ENCODE measurements around the gene PBLD.
A peak's percentile ranks its signal among the peaks of the same experiment; 100 is the strongest.
"Not testable (repeated sequence)": the region's sequence is repeated elsewhere in the genome, so short reads cannot be mapped to it uniquely, and the experiment has no call there.

Gene PBLD

DNA sequence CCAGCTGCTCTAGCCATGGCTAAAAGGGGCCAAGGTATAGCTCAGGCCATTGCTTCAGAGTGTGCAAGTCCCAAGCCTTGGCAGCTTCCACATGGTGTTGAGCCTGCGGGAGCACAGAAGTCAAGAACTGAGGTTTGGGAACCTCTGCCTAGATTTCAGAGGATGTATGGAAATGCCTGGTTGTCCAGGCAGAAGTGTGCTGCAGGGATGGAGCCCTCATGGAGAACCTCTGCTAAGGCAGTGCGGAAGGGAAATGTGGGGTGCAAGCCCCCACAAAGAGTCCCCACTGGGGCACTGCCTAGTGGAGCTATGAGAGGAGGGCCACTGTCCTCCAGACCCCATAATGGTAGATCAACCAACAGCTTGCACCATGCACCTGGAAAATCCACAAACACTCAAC, 54.9 kb downstream of the PBLD start:
- not testable (repeated sequence) for DNase-seq

DNA sequence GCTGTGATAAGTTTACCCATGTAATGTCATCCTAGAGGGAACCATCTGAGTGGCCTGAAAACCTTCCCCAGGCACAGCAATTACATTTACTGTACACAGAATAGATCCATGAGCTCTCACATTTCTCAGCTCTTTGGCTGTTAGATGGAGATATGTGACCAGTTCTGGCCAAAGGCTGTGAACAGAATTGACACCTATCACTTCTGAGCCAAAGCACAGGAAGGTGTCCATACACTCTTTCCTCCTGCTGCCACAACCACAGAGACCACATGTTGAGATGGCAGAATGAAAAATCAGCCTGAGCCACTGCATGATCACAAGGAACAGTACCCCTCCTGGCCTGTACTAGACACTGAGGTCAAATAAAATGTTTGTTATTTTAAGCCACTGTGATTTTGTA, 56.5 kb downstream of the PBLD start:
- DNase-seq, result no peak

DNA sequence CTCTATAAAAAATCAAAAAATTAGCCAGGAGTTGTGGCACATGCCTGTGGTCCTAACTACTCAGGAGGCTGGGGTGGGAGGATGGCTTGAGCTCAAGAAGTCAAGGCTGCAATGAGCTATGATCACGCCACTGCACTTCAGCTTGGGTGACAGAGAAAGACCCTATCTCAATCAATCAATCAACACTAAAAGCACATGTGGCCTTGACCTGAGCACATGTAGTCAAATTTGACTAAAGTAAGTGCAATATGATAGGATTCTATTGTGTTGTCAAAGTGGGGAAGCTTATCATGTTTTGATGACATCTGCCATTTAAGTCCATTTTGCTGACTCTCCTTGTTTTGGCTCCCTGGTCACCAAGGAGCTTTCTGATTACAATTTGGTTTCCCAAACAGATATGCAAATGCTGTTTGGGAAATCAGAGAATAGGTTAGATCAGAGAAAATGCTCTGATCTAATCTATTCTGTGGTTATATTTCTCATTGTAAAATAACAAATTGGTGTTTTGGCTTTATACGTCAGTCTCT, 57.1 kb downstream of the PBLD start:
- no peak for DNase-seq

- DNase-seq, result no peak
These were observed 59.9 kb downstream of the PBLD start for GRCh38 chr10:68272833-68273232.

GRCh38 chr10:68271196-68271882, 61.4 kb downstream of the PBLD start:
- DNase-seq, result no peak

- DNase-seq, result no peak
These were observed 63.0 kb downstream of the PBLD start for GRCh38 chr10:68269562-68270290.

DNA sequence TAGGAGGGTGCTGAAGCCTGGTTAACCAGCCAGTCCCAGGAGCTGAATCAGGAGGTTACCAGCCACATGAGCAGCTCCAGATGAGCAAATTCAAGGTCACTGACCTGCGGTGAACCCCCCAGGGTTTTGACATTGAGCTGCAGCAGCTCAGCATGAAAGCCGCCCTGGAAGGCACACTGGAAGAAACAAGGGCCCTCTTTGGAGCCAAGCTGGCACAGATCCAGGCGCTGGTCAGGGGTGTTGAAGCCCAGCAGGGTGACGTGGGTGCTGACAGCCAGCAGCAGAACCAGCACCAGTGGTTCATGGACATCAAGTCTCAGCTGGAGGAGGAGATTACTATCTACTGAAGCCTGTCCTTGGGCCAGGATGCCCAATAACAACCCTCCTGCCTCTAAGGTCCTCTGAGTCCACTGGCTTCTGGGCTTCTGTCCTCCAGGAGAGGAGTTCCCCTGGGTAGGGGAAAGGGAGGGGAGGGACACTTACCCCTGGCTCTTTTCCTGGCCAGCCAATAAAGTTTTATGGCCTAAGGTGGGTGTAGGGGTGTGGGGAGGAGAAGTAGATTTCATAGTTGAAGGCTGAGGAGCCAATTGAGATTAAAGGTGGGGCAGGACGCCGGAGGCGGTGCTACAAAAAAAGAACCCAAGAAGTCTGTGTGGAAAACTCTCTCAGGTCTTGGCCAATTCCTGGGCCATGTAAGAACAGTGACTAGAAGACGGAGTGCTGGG, 71.4 kb downstream of the PBLD start:
- DNase-seq, result no peak

- no peak for DNase-seq
These were observed 79.4 kb downstream of the PBLD start for GRCh38 chr10:68253346-68253745.

DNA sequence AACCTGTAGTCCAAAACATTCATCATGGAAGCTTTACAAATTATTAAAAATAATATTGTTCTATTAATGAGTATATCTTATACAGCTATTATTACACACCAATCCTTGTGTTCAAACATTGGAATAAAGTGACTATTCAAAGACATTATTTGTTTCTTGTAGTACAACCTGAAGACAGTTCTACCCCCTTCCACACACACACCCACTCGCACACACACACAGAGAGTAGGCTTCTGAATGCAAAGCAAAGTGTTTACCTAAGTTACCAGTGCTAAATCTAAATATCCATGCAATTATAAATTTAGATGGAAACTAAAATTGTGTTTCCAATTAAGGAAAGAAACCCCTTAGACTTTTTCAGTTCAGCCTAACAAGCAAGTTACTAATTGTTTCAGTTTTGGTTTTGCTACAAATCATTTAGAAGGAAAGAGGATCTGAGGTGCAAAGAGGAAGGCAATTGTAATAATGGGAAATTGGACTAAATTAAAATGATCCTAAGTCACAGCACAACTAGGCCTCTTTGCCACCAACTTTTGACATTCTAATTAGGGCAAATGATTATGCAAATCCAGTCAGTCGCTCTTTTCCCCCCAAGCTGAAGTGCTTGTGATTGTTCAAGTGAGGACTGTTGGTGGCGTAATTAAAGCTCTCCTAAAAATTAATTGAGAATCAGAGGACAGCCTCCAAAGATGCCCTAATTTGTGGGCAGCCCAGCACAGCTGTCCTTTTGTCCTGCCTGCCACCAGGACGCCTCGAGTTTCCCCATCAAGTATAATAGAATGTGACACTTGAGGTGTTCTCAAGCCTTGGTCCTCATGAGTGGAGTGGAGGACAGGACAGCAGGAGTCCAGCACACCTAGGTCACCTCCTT, 80.9 kb downstream of the PBLD start:
- peak in 1 of 2 experiments; percentile 8 for DNase-seq

GRCh38 chr10:68251151-68251550, 81.6 kb downstream of the PBLD start:
- peak in 1 of 2 experiments; percentile 36 for DNase-seq

- DNase-seq, result no peak
These were observed 83.4 kb downstream of the PBLD start for GRCh38 chr10:68249297-68249696.

GRCh38 chr10:68247931-68248330, 84.8 kb downstream of the PBLD start:
- DNase-seq, result peak in 1 of 2 experiments; percentile 26

- not testable (repeated sequence) for DNase-seq
These were observed 86.3 kb downstream of the PBLD start for GRCh38 chr10:68246397-68246796.

DNA sequence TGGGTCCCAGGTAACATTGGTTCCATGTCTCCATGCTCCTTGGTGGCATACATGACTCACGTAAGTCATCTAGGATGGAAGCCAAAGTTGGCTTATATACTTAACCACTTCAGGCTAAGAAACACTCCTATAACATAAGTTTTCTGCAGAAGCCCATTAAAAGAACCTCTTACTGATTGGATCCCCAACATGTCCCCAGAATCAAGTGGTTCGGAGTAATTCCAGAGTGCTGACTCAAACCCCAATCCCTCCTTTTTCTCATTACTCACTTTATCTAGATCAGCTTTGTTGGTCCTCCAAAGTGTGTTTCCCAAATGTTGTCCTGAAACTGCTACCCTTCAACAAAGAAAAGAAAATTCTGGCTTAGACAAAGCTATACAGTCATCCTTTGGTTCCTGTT, 90.7 kb downstream of the PBLD start:
- DNase-seq, result no peak

GRCh38 chr10:68239596-68240150, 93.1 kb downstream of the PBLD start:
- no peak for DNase-seq

- DNase-seq, result no peak
These were observed 93.7 kb downstream of the PBLD start for GRCh38 chr10:68239069-68239468.

DNA sequence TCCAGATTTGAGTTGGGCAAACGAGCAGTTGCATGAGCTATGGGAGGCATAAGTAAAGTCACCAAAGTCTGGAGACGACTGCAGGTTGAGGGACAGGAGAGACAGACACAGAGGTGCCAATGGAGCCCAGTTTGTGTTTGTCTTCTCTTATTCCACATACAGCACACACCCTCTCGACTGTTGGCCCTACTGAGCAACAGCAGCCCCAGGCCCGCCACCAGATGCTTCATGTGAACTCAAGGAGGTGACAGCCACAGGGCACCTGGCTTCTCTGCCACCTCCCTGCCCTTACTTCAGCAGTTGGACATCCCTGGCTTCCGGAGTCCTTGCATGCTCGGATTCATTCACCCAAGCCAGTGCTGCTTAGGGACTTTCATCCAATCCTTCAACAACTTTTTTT, 94.4 kb downstream of the PBLD start:
- DNase-seq, result no peak

DNA sequence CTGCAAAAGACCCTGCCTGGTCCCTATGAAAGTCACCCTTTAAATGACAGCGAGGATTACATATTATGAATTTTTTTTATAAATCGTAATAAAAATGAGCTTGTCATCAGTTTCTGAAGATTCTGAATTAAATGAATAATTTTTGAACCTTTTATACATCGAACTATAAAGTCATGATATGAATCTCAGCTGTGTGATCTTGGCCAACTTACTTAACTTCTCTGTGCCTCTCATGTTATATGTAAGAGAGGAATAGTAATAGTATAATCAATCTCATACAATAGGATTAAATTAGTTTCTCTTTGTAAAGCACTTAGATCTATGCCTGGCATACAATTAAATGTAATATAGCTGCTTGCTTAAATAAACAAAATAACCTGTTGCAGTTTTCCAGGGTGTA, 95.6 kb downstream of the PBLD start:
- DNase-seq, result no peak

- no peak for DNase-seq
These were observed 97.1 kb downstream of the PBLD start for GRCh38 chr10:68235581-68235980.

- no peak for DNase-seq
These were observed 97.6 kb downstream of the PBLD start for GRCh38 chr10:68235111-68235510.

DNA sequence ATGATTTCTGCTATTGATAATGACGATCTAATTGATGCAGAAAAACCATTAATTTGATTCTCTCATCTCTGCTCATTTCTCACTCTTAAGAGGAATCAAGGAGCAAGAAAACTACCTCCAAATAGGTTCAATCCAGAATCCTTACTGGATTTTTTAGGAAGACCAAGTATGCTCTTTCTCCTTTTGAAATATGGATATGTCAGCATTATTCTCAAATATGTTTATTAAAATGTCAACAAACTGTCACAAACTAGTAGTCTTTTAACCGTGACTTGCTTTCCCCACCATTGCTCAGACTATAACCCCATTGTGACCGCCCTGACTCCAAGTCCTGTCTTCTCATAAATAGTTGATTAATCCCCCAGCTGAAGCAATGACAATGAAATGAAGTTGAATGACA, 99.7 kb downstream of the PBLD start:
- DNase-seq, result no peak
